ENCODE measurements around the gene RPSA.
"Not testable (repeated sequence)": the region's sequence is repeated elsewhere in the genome, so short reads cannot be mapped to it uniquely, and the experiment has no call there.

Gene RPSA

DNA sequence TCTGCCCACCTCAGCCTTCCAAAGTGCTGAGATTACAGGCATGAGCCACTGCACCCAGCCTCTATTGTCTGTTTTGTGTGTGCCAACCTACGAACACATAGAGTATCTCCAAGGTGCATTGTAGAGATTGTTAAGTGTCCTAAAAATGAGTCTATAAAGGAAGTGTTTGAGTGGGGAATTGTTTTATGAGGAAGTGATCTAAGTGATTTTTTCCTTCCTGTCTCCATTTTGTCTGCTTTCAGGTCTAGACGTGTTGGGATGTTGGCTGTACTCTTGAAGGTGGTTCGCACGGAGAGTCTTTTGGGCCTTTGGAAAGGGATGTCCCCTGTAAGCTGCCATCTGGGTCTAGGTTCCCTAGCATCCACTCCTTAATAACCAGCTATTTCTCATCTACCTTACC lies 16.3 kb upstream of the RPSA start:
- DNase-seq = no peak

- no peak for DNase-seq
Observed at GRCh38 chr3:39396690-39397089, 9.8 kb upstream of the RPSA start.

GRCh38 chr3:39398700-39399099 lies 7.8 kb upstream of the RPSA start:
- no peak for DNase-seq

DNA sequence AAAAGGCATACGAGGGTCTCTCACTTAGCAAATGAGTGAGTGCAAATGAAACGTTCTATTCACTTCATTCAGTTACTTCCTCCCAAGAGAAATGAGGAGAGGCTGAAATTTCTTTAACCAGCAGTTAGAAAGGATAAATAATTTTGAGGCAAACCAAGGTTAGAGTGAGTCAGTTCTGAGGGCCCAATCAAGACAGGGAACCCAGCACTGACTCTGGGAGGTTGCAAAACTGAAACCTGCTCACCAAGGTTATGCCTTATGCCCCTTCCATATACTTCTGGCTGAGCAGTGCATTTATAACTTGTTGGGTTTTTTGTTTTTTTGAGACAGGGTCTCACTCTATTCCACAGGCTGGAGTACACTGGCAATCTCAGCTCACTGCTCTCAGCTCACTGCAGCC lies 4.5 kb upstream of the RPSA start:
- DNase-seq = peak; percentile 39

DNA sequence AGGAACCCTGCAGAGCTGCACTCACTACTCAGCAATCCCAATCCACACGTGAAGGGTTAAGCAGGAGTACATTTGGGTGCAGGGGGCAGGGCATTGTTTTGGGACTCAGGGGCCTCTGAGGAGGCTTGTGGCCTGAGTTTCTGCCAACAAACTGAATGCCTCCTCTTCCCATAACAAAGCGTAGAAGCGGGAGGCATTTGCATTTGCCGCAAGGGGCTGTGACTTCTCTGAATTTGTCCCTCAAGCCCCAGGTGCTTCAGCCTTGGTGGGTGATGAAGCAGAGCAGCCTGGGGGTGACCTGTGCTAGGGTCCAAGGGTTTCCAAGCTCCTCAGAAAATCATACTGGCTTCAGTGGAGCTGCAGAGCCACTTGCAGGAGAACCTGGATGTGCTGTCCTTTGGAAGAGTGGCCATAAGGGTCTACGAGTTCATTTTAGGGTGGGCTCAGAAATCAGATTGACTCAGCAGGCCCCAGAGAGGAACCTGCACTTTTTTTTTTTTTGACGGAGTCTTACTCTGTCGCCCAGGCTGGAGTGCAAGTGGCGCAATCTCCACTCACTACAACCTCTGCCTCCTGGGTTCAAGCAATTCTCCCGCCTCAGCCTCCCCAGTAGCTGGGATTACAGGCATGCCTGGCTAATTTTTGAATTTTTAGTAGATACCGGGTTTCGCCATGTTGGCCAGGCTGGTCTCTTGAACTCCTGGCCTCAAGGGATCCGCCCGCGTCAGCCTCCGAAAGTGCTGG lies 1.4 kb upstream of the RPSA start:
- no peak for DNase-seq

GRCh38 chr3:39405687-39406367 lies 693 bp upstream of the RPSA start:
- DNase-seq = no peak

DNA sequence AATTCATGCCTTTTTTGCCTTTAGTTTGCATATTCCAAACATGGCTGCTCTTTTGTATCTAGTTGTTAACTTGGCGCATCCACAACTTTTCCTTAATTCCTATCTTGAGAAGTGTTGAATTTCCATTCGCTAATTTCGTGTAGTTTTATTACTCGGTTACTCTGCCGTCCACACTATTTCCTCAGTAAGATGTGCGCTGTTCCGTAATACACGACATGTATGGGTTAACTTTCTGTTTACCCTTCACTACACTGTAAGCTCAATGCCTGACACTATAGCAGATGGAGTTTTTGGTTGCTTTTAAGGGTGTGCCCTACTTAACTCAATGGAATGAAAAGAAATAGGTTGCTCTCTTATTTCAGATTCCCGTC lies 724 bp downstream of the RPSA start:
- DNase-seq = peak; percentile 20

DNA sequence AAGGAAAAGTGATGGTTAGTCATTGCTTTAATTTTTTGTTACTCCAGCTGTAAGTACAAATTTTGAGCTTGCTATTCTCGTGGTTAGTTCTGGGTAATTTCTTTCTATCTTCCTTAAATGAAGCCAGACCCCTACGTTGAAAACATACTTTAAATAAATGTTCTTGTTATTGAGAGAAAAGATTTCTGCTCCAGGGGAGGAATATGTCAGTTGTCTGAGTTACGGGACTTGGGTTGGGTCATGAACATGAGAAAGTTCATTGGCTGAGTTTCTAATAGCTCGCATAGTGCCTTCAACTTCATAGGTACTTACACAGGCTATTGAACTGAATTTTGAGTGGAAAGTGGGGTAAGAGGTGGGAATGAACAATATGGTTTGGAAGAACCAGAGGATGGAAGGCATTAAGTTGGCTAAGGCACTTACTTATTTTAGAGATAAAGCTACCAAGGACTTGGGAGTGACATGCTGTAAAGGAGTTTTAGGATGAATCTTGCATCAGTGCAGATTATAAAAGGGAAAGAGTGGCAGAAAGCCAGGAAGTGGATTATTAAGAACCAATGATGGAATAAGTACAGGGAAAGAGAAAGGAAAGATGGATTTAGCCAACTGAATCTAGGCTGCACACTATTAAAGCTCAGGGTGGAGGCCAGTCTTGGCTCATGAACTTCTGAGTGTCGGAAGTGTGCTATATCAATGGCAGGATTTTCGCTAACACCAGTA lies 1.4 kb downstream of the RPSA start:
- DNase-seq = peak; percentile 32

- DNase-seq = peak; percentile 81
Observed at GRCh38 chr3:39408493-39409372, 2.2 kb downstream of the RPSA start.

- no peak for DNase-seq
Observed at GRCh38 chr3:39409514-39410136, 3.1 kb downstream of the RPSA start.

- DNase-seq = no peak
Observed at GRCh38 chr3:39410893-39411292, 4.4 kb downstream of the RPSA start.

DNA sequence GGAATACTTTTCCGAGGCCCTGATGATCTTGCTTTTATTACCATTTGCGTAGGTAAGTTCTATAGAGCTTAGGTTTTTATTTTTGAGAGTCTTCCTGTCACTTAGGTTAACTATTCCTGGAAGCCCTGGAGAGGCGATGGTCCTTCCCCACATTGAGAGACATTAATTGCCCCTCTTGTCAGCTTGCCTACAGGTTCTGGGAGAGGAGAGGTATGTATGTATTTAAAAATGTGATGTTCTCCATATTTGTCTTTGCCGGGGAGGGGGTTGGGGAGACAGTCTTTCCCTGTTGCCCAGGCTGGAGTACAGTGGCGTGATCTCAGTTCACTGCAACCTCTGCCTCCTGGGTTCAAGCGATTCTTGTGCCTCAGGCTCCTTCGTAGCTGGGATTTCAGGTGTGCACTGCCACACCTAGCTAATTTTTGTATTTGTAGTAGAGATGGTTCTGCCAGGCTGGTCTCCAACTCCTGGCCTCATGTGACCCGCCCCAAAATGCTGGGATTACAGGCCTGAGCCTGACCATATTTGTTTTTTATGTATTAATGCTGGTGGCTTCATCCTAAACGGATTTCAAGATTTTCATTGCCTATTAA lies 6.2 kb downstream of the RPSA start:
- DNase-seq = no peak

GRCh38 chr3:39413691-39414420 lies 7.3 kb downstream of the RPSA start:
- DNase-seq = no peak

DNA sequence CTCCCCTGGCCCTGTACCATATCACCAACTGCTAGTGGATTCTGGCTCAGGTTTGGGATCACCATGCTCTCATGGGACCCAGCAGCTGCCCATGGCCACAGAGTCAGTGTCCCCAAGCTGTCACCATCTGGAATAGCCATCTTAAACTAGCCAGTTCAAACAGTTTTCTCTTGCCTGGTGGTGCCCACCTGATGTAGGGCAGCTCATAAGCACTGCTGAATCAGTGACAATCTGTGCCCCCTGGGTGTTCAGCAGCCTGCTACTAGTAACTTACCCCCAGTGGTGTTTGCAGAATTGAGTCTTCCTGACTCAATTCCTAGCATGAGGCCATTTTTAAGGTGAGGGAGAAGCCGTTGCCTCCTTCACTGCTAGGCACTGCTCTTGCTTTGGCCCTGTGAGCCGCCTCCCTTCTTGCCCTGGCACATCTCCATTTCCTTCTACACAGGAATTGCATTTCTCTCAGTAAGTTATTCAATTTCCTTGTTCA lies 7.9 kb downstream of the RPSA start:
- DNase-seq = peak; percentile 28

DNA sequence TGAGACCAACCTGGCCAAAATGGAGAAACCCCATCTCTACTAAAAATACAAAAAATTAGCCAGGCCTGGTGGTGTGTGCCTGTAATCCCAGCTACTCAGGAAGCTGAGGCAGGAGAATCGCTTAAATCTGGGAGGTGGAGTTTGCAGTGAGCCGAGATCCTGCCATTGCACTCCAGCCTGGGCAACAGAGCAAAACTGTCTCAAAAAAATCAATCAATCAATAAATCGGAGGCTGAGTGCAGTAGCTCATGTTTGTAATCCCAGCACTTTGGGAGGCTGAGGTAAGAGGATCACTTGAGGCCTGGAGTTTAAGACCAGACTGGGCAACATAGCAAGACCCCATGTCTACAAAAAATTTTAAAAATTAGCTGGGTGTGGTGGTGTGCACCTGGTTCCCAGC lies 8.8 kb downstream of the RPSA start:
- peak; percentile 23 for DNase-seq

- DNase-seq = peak; percentile 30
Observed at GRCh38 chr3:39415983-39416382, 9.5 kb downstream of the RPSA start.

GRCh38 chr3:39416998-39417397 lies 10.5 kb downstream of the RPSA start:
- DNase-seq = not testable (repeated sequence)

DNA sequence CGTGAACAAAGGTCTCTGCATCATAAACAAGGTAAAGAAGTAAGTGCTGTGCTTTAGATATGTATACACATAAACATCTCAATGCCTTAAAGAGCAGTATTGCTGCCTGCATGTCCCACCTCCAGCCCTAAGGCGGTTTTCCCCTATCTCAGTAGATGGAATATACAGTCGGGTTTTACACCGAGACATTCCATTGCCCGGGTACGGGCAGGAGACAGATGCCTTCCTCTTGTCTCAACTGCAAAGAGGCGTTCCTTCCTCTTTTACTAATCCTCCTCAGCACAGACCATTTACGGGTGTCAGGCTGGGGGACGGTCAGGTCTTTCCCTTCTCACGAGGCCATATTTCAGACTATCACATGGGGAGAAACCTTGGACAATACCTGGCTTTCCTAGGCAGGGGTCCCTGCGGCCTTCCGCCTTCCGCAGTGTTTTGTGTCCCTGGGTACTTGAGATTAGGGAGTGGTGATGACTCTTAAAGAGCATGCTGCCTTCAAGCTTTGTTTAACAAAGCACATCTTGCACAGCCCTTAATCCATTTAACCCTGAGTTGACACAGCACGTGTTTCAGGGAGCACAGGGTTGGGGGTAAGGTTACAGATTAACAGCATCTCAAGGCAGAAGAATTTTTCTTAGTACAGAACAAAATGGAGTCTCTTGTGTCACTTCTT lies 12.2 kb downstream of the RPSA start:
- DNase-seq = not testable (repeated sequence)

DNA sequence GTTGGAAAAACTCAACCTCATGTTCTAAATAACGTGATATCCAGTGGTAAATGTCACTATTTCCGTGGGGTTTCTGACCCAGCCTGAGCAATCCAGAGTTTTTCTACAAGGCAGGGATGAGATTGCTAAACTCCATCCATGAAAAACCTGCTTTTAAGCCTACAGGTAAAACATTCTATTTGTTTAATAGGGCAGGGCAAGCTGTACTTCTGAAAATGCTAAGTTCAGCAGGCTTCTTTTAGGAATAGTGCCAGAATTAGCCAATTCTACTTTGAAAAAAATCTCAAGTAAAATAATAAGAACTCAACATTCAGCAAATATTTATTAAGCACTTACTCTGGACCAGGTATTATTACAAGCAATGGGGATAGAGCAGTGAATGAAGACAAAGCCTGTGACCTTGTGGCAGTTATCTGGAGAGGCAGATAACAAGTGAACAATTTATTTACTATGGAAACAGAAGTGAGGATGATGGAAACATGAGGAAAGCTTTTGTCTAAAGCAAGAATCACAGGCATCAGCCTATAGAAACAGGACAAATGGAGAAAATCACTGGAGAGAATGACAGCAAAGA lies 13.3 kb downstream of the RPSA start:
- DNase-seq = no peak

- DNase-seq = no peak
Observed at GRCh38 chr3:39420543-39420942, 14.0 kb downstream of the RPSA start.

Measured in activated CD4-positive, alpha-beta T cell treated with anti-CD3 and anti-CD28 coated beads, Interleukin-2, Interleukin-6, amounts not matched to agents 100 ng/mL and 50 ng/mL, durations not matched to agents 16 hours and 8 hours (primary cell).